GM21515 (cell line): ENCODE data around the gene SYT1.
A peak's percentile ranks its signal among the peaks of the same experiment; 100 is the strongest.
"Not testable (repeated sequence)": the region's sequence is repeated elsewhere in the genome, so short reads cannot be mapped to it uniquely, and the experiment has no call there.

Source experiments
- ATAC-seq: cut with Tn5 transposase; IDR thresholded peaks from one replicate; pipeline ENCODE4 v1.9.1; 2021; ENCODE audit not compliant: unreplicated experiment

SYT1 gene

DNA sequence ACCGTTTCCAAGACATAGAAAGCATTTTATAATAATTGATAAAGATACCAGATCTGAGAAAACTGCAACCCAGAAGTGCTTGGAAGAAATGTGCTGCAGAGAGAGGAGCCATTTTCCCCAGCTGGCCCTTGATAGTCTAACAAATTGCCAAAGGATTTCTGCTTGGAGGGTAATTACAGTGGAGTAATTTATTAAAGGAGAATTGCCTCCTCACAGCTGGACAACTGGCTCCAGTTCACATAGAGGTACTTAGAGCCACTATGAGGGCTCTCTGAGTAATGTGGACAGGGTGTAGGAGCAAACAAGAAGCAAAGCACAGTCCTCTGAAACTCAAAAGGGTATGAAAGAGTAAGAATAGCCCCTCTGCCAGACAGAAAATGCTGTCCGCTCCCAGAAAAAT lies 335.6 kb downstream of the SYT1 start:
- no peak for ATAC-seq

DNA sequence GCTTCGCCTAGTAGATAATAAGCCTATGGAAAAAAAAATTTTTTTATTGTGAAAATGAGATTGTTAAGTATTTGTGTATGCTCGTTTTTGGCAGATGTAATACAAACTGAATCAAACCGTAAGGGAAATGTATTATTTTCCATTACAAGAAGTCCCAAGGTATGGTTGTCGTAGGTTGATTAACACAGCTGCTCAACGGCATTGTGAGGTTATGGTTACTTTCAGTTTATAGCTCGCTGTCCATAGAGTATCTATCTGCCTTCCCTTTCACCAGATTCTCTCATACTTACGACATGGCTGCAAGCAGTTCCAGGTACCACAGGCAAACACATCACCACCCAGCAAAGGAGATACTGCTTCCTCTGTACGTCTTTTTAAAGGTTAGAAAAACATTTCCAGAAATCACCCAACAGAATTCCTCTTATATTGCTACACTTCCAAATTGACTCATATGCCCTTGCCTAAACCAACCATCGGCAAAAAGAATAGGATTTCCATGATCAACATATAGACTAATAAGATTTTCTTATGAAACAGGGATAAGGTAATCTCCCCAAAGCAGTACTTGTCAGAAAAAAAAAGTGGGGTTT lies 338.6 kb downstream of the SYT1 start:
- ATAC-seq, result no peak

DNA sequence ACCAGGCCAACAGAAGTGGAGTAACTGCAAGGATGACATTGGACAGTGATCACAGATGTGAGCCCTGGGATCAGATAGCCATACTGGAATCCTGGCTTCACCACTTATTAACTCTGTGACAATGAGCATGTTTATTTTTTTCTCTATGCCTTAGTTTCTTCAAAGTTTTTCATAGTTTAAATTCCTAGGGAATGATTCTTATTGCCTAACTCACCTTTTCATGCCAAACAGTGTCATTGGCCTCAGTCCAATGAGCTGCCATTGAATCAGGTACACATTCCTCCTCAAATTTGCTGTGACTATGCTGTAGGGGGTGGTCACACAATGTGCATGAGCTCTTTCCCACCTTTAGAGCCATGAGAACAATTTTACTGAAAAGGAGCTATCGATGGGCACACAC lies 342.3 kb downstream of the SYT1 start:
- ATAC-seq, result no peak

DNA sequence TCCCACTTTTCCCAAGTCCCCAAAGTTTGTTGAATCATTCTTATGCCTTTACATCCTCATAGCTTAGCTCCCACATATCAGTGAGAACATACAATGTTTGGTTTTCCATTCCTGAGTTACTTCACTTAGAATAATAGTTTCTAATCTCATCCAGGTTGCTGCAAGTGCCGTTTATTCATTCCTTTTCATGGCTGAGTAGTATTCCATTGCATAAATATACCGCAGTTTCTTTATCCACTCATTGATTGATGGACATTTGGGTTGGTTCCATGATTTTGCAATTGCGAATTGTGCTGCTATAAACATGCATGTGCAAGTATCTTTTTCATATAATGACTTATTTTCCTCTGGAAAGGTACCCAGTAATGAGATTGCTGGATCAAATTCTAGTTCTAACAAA lies 345.8 kb downstream of the SYT1 start:
- not testable (repeated sequence) for ATAC-seq

DNA sequence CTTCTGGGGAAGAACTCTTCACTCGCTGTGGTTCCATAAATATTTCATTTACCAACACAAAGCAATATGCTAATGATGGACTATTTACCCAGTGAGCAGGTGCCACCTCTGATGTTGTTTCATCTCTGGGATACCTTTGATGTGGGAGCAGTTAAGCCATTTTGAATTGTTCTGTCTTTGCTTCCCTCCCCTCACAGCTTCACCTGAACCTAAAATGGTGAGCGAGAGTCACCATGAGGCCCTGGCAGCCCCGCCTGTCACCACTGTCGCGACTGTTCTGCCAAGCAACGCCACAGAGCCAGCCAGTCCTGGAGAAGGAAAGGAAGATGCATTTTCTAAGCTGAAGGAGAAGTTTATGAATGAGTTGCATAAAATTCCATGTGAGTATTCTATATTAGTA lies 352.7 kb downstream of the SYT1 start:
- no peak for ATAC-seq

DNA sequence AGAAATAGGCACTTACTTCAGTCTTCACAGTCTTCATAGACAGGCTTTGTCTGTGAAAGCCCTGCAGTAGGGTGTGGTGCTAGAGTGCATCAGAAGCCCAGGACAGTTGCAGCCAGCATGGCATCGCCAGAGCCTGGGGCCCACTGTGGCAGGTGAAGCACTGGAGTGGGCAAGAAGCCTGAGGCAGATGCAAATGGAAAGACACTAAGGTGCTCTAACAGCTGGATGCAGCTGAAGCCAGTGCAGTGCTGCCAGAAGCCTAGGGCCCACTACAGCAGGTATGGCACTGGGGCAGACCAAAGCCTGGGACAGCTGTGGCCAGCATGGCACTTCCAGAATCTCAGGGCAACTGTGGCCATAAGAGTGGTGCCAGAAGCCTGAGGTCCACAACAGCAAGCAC lies 358.6 kb downstream of the SYT1 start:
- no peak for ATAC-seq

DNA sequence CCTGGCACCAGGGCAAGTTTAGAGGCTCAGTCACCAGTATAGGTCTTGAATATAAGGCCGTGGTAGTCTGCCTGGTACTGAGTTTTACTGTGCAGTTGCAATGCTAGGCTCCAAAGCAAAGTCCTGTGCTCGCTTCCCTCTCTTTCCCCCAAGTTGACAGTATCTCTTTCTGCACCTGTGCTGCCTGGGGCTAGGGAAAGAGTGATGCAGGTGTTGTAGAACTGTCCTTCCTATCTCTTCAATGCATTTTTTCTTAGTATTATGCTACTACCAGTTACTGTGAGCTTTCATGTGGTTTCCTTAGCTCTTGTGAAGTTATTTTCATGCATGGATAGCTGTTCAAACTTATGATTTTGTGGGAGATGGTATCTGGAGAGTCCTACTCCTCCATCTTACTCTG lies 359.2 kb downstream of the SYT1 start:
- ATAC-seq, result no peak

DNA sequence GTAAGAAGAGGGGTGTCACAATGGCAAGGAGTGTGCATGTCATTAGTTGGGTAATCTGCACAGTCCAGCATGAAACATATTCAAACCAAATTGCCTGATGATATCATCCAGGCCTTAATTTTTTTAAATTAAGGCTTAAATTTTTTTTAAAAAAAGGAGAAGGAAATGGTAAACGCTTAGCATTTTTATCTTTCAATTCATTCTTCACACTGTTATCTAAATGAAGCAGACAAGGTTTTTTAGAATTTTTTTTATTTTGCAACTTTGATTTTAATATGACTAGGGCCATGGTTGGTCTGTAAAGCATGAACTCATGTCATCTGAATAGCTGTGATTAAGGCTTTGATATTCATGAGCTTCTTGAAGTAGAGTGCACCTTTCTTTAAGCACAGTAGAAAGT lies 362.5 kb downstream of the SYT1 start:
- ATAC-seq, result no peak

DNA sequence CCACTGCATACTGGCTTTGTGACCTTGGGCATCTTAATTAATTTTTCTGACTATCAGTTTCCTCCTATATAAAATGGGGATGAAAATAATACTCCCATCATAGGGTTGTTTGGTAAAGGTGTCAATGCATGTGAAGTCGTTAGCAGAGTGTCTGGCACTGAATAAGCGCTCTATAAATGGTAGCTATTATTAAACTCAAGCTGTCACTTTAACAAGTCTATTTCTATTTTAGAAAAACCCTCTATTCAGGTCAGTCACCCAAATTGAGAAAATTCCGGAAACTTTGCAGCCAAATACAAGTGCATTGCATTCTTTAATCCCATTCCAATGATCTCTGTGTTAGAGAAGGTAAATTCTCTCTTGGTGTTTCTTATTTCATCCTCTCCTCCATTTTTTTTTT lies 363.1 kb downstream of the SYT1 start:
- ATAC-seq, result no peak

DNA sequence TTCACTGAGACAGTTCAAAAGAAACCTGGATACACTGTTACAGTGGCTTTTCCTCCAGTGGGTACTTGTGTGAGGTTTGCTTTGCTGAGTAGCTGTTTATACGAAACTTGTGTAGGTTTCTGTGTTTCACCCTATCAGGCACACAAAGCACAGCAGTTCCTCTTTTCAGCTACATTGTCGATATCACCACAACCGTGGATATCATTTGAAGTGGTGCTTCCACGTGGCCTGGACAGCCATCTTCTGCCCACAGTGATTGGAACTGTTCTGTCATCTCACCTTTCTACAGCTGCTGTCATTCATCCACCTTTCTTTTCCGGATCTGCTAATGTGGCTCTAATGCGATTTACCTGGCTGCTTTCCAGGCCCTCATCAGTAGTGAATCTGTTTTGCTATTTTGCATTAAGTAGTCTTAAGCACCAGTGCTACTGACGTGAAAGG lies 368.8 kb downstream of the SYT1 start:
- ATAC-seq, result peak; percentile 73

DNA sequence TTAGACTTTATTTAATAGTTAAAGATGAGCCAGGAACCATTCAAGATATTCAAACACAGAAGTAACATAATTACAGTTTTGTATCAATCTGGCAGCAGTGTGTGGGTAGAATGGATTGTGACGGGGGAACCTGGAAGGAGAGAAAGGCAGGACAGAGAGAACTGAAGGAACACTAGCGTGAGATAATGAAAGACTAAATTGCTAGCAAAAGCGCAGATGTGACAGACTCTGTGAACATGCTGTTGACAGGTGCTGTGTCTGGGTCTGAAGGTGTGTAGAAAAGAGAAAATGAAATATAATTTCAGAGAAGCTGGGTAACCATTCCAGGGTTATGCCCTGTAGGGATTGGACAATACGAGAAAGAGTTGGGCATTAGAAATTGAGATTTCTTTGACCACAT lies 372.3 kb downstream of the SYT1 start:
- ATAC-seq, result no peak

DNA sequence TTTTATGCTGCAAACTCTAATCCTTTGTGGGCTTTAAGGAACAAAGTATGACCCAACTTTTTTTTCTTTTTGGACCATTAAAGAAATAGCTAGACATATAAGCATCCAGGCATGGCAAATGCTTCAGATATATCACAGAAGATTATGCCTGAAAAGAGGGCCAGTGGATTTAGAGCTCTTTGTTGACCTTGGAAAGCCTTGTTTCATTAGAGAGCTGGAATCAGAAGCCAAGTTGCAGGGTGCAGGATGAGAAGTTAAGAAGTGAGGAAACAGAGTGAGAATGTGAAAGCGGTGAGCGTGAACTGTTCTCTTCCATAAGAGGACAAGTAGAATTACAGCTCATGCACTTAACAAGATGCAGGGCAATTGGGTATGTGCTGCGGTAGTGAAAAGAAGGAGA lies 373.7 kb downstream of the SYT1 start:
- no peak for ATAC-seq

DNA sequence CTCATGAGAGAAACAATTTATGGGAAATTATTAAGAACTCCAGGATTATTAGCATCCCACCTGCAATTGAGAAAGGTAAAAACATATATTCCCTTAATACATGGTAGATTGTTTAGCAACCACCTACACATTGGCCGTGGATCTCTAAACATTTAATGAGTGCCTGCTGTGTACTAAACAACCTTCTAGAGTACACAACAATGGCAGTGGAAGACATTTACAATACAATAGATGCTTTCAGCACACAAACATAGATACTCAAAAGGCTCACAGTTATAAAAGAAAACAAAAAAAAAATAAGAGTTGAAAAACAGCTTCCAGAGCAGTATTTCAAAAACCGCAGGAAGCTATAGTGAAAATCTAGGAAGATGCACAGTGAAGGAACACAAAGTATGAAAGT lies 382.9 kb downstream of the SYT1 start:
- no peak for ATAC-seq

DNA sequence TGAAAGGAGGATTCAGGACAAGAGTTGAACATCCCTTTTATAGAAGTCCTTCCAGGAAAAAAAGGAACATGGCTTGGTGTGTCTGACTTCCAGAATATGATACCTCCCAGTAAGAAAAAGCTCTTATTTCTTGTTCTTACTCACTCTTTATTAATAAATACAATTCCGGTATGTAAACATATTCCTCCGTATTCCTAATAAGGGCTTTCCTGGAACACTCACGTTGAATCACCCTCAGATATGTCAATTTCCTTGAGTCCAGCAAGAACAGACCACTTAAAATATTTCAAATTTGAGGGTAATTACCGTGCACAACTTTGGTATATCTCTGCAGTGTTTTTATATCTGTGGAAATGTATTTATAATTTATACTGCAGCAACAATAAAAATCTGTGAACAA lies 385.6 kb downstream of the SYT1 start:
- ATAC-seq, result no peak

DNA sequence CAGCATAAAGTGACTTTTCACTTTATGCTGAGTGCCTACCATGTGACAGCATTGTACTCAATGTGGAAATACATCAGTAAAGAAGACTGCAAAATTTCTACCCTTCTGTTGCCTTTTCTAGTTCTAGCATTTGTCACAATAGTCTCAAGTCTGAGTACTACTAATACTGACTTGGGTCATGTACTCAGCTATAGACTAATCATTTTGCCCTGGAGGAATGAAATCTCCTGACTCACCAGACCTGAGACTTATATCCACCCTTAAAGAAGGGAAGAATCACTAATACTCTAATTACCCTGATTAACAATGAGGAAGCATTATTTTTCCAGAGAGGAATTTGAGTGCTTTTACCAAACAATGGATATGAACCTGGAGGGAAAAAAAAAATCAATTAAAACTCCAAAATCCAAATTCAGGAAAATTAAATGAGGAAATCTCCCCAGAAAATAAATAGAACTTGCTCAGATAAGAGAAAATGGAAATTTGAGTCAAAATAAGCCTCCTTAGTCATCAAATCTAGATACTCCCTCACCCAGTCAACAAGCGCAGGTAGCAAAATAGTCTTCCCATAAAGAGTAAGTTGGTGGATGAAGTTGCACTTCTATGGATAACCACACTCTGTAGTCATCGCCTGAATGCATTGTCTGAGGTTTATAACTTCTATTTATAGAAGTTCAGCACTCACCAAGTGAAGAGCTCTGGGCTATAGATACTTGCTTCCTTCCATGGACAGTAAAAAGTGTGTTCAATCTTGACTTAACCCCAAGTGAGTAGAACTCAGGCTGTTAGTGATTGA lies 386.6 kb downstream of the SYT1 start:
- no peak for ATAC-seq

DNA sequence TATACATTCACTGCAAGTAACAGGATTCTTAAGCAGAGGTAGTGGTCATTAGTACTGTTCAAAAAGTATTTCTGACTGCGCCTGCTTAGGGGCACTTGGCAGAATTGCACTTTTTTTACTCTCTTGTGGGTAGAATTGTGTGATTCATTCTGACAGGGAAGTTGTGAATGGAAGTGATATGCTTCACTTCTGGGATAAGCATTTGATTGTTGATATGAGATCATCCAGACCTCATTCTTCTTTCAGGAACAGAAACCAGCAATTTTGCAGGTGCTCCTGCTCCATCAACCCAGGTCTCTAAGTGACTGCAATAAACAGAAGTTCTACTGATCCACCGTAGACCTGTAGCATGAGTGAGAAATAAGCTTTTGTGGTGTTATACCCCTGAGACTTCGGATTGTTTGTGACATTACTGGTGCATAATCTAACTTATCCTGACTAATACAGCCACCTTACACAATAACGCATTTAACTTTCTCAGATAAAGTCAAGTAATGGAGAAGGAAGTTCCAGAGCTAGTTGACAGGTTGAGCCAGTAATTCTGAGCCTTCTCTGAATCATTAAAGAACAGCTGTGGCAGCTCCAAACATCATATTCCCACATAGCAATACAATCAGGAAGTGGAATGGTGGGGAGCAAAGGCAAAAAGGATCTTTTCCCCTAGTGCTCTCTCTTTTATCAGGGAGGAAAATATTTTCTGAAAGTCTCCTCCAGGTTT lies 387.9 kb downstream of the SYT1 start:
- ATAC-seq, result no peak

DNA sequence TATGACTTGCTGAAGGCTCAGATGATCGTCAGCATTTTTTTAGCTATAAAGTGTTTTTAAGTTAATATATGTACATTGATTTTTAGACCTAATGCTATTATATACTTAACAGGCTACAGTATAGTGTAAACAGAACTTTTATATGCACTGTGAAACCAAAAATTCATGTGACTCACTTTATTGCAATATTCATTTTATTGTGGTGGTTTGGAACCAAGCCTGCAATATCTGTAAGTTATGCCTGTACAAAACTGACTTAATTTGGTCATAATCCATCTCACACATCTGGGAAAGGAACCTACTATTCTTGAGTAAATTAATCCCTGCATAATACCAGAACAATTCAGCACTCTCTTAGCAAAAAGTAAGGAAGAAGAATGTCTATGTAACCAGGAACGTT lies 390.7 kb downstream of the SYT1 start:
- no peak for ATAC-seq

DNA sequence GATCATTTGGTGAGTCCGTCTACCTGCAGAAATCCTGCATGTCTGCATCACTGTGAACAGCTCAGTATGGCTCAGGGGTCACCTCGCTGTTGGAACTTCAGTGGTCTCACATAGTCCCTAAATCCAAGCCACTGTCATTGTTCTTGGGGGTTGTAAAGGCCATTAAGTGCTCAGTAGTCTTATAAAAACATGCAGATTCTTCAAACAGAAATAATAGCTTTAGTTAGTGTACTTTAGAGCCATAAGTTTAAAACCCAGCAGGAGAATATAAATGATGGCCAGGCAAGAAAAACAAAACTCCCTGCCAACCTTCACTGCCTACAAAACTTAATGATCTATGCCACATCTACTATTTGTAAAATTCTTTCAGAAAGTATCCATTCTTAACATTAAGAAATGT lies 396.3 kb downstream of the SYT1 start:
- ATAC-seq, result no peak

DNA sequence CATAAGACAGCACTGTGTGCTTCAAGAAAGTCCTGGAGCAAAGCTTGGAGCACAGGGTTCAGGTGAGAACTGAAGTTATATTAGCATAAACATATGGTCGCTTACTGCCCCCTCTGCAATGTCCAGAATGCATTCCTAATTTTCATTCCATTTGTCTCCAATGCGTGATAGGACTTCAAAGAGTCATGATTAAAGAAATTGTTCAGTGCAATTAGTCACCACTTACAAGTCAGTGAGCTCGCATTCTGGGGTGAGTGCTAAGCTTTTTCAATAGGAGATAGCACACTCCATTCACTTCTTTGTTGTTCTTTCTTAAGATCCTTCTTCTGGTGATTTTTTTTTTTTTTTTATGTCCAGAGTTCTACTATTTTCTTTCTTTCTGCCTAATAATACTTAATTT lies 398.4 kb downstream of the SYT1 start:
- no peak for ATAC-seq

DNA sequence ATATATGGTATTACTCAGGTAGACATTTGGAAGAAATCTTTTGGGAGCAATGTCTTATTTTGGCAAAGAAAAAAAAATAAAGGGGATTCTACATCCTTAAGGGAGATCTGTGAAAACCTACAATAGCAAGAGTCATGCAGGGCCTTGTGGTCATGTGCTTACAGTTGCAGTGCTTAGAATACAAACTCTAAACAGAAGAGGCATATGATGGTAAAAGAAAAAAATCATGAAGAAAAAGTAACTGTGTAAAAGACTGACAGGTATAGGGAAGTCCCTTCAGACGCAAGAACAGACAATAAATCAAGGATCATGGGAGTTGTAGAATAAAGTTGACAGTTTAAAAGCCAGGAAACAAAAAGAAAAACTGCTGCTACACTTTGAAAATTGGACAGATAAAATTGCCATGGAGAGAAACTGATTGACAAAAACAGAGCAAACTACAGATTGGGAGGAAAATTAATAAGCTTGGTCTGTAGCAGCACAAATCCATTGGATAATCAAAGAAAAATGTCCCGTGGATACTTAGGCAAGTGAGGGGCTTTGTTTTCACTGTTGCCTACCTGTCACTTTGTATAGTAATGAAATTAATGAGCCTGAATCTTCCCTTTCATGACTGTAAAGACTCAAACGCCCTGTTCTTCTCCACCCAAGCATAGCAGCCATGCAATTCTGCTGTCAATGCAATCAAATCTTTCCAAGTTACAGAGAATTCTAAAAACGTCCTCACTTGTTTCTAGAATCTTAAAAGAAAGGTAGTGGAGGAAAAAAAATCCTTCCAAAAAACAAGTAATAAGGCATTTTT lies 402.0 kb downstream of the SYT1 start:
- ATAC-seq, result no peak

DNA sequence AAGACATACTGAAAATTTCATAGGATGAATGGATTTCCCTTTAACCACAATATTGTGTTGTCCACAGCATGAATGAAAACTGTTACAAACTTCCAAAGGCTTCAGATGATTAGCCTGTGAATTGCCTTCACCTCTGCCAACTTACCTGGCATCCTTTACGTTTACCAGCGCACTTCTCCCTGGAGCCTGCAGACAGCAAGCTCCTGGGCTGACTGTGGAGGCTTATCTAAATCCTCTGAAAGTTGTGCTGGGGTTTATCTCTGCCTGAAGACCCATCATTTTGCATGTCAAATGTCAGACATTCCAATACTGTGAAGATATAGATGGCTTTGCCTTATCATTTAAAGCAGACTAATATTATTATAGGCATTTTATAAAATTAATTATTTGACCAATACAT lies 403.0 kb downstream of the SYT1 start:
- ATAC-seq, result no peak
